HG02571 (cell line): Measurements from ENCODE around the gene TBC1D2B.
"Not testable (repeated sequence)": the region's sequence is repeated elsewhere in the genome, so short reads cannot be mapped to it uniquely, and the experiment has no call there.

Experiments used
- ATAC-seq: cut with Tn5 transposase; IDR thresholded peaks from one replicate; pipeline ENCODE4 v1.9.1; 2021; ENCODE audit warnings: mild to moderate bottlenecking, moderate library complexity; ENCODE audit not compliant: unreplicated experiment

Gene TBC1D2B

DNA sequence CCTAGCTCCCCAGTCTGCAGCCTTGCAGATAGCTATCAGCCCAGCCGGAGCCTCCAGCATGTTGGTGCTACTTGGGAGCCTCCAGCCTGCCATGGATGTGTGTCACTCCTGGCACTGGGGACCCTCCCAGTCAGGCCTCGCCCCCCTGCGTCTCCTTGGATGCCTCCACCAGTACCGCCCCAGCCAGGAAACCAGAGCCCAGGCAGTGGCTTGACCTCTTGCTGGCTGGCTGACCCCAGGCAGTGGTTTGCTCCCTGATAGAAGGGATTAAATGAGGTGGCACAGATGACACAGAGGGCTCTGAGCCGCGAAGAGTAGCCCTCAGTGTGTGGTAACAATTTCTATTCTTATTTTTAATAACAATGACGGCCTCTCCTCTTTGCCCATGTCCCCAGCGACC lies 98.4 kb downstream of the TBC1D2B start:
- ATAC-seq: not testable (repeated sequence)

DNA sequence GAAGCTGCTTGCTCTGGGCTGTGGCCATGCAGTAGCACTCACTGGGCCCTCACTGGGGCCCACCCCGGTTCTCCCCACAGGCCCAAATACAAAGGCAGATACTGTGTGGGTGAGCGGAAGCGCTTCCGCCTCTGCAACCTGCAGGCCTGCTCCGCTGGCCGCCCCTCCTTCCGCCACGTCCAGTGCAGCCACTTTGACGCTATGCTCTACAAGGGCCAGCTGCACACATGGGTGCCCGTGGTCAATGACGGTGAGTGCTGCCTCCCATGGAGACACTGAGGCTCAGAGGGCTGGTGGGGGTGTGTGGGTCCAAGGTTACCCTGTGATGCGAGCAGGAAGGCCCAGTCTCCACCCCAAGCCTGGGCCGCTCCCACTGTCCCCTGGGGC lies 98.8 kb downstream of the TBC1D2B start:
- ATAC-seq: not testable (repeated sequence)

DNA sequence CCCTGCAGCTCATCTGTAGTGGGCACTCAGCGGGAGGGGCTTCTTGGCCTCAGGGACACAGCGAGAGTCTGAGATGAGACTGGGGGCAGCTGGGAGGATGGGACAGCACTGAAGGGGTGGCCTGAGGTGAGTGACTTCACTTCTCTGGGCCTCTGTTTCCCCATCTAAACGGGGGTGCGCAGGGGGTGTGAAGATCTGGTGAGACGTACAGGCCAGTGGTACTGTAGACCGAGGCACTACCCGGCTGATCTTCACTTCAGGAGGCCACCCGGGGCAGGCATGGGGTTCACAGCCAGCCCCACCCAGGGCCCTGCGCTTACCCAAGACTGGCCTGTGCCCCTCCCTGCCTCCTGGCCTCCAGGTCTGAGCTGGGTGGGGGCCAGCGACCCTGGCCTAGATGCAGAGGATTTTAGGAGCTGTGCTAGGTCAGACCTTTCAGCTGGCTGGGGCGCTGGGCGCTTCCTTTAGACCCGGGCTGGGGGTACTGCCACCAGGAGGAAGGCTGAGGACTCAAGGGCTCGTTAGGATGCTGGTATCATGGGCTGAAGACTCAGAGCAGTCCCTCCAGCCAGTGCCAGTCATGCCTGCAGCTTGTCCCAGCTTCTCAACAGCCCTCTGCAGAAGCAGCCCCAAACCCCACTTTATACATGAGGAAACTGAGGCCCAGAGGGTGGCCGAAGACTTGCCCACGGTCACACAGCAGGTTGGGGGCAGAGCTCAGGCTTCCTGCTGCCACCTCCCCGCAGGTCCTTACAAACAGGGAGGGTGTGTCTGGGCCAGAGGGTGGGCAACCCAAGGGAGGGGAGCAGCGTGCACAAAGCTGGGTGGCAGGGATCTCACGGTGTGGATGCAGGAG lies 99.4 kb downstream of the TBC1D2B start:
- not testable (repeated sequence) for ATAC-seq

DNA sequence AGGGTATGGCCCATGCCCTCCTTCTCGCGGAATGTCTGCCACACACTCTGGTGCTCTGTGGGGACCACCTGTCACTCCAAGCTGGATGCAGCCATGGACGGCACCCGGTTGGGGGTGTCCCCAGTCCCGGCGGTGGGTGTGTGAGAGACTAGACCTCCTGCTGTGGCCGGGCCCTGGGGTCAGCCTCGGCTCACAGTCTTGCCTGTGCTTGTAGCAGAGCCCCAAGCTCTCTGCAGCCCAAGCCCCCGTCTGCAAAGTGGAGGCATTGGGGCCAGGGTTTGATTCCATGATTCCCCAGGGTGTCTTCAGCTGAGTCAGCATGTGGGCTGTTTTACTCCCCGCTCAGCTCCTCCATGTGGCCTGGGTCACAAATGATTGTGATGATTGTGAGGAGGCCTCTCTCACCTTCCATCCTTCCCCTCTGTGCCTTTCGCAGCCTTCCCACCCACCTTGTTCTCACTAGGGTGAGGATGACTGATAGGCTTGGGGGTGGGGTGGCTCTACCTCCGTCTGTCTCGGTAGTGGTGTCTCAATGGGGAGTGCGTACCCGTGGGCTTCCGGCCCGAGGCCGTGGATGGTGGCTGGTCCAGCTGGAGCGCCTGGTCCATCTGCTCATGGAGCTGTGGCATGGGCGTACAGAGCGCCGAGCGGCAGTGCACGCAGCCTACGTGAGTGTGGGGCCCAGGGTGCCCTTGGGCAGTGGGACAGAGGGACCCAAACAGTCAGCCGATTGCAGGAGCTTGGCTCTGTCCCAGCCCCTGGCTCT lies 100.6 kb downstream of the TBC1D2B start:
- not testable (repeated sequence) for ATAC-seq

DNA sequence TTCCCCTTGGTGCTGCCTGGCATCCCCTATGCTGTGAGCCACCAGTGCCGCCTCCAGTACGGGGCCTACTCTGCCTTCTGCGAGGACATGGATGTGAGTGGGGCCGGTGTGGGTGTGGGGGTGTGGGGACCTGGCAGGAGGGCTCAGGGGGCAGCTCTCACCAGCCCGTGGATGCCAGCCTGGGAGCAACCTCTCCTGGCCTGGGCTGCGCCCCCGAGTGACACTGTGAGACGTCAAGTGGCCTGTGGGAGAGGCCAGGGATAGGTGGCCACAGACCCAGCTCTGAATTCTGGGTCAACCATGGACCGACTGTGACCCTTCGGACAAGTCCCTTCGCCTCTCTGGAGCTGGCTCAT lies 101.4 kb downstream of the TBC1D2B start:
- ATAC-seq: not testable (repeated sequence)

DNA sequence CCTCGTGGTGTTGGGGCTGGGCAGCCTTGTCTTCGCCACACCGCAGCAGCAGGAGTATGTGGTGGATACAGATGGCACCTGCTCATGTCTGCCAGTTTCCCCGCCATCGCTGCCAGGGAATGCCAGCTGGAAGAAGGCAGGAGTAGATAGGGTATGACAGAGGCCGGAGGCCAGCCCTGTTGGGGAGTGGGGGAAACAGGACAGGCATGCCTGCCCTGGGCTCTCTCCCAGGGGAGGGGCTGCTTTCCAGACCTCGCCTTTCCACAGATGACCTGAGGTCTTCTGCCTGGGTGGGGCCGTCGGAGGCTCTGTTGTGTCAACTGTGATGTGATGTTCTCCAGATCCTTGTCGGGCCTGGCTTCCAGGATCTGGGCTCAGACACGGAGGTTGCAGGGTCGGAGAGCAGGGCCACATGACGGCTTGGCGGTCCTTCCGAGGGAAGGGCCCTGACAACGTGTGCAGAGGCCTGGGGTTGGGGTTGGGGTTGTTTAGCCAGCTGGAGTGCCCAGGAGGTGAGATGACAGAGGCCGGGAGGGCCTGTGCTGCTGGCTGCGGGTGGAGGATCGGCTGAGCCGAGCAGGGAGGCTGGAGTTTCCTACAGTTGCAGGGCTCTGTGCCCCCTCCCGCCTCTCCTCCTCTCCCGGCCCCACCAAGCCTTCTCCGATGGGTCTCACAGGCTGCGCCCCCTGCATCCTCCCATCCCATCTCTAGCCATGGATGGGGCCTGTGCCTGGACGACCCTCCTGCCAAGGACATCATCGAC lies 102.0 kb downstream of the TBC1D2B start:
- ATAC-seq: no peak

DNA sequence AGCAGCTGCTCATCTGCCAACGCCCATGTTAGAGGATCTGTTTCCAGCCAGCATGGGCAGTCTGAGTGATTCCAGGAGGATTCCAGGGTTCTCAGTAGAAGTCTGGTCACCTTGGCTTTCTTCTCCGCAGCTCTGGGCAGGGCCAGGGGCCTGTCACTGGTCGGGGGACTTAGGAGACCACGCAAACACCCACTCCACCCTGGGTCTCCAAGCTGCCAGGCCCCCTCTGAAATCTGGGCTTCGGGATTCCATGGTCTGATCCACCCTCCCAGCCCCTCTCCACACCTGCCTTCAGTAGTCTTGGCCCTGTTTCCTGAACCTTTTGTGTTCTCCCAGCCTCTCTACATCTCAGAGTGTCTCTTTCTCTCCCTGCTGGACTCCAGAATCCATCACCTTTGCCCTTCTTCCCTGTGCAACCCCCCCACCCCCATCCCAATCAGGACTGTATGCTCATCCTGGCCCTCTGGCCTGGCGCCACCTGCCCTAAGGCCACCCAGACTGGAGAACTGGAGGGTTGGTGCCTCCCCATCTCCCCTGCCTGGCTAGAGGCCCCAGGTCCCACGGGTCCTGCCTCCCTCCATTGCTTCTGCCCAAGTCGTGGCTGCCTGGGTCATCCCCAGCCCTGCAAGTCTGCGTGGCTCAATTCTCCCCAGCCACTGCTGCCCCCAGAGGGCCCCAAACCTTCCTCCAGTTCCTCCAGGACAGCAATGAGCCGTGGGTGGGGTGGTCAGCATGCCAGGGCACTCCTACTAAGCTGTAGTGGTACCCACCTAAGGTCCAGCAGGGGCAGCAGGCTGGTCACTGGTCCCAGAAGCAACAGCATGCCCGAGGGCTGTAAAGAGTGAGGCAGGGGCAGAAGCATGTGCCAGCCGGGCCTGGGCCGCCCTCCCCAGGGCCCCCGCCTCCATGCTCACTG lies 102.8 kb downstream of the TBC1D2B start:
- ATAC-seq: no peak

DNA sequence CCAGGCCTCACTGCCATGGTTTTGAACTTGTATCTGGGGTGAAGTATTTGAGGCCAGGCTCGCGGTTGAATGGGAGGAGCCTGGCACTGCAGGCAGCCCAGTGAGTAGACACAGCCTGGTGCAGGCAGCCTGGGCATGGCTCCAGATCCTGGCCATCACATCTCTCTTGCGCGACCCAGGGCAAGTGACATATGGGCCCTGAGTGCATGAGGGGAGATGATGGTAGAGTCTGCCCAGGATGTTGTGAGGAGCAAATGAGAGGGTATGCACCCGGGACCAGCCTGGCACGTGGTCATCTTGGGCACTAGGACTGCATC lies 103.5 kb downstream of the TBC1D2B start:
- no peak for ATAC-seq

DNA sequence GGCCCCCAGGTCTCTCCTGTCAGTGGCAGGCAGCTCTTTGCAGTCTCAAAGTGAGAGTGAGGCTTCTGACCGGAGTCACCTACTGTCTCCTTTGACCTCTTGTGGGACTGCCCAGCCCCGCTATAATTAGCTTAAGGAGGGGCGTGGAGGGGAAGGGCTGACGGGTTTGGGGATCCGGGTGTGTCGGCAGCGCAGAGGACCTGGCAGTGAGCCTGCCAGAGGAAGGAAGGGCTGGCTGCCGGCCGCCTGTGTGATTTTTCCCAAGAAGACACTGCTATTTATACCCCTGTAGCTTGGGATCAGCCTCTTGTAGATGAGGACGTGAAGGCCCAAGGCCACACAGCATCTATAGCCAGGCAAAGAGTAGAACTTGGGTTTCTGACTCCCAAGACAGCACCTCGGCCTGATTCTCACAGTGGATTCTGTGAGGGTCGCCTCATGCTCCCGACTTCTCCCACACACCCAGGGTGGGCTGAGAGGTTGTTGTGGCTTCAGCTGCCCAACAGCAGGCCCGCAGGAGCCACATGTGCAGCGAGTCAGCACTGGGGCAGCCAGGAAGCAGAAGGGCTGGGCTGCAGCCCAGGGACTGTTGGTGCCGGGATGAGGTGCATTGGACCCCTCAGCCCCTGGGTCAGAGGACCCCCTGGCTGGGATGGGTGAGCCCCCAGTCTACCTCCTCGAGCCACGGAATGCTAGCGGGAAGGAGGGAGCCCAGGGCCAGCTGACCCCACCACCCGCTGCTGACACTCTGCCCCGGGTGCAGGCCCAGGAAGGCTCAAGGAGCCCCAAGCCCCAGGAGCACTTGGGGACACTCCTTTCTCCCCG lies 104.0 kb downstream of the TBC1D2B start:
- not testable (repeated sequence) for ATAC-seq

DNA sequence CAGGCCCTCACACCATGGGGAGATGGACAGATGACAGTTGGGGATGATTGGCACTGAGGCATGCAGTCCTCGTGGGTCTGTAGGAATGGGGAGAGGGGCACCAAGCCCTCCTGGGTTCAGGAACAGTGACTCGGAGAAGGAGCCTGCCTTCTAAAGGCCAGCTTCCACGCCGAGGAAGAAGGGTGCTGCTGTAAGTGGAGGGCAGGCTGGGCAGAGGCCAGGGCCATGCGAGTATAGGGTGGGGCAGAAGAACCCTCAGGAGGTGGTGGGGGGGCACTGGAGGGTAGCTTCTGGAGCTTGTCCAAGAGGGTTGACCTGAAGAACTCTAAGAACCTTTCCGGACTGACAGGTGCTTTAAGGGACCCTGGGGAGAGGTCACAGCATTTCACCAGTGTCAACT lies 104.8 kb downstream of the TBC1D2B start:
- not testable (repeated sequence) for ATAC-seq

DNA sequence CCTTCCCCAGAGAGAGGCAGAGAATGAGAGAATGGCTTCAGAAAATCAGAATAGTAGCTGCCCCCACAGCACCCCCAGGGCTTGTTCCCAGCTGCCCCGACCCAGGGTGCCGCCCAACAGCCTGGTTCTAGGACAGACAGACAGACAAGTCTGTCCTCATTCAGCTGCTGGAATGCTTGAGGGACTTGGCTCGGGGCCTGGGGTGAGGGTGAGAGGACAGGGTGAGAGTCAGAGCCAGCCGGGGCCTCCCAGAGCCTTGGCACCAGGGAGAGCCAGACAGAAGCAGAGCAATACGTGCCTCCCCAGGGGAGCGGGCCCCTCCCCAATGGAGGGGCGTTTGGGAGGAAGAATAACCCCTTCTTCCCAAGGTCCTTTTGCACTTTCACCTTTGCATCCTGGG lies 105.6 kb downstream of the TBC1D2B start:
- not testable (repeated sequence) for ATAC-seq

DNA sequence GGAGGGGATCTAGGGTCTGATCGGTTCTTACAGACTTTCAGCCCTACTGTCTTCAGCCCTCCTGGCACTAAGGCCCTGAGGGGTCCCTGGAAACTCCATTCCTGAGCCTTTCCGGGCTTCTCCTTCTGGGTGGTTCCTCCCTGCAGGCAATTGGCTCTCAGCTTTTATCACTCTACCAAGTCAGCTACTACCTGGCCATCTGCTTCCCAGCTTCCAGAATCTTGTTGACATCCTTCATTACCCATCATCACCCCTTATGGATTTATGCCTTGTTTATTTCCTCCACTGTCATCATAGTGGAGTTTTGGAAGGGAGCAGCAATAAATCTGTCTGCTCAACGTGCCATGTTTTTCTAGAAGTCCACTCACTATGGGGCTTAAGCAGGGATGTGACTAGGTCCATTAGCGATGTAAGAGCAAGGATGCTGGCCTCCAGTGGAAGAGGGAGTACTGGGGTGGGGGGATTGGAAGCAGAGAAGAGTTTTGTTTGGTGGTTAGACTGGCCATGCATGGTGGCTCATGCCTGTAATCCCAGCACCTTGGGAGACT lies 106.6 kb downstream of the TBC1D2B start:
- not testable (repeated sequence) for ATAC-seq

DNA sequence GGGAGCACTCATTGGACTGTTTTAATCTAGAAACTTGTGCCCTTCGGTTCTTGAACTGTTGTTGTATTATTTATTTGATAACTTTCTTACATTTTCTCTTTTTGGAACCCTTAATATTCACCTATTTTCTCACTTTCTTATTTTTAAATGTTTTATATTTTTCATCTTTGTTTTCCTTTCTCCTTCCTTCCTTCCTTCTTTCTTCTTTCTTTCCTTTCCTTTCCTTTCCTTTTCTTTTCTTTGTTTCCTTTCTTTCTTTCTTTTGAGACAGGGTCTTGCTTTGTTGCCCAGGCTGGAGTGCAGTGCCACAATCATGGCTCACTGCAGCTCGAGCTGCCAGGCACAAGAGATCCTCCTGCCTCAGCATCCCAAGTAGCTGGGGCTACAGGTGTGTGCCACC lies 108.5 kb downstream of the TBC1D2B start:
- ATAC-seq: no peak

DNA sequence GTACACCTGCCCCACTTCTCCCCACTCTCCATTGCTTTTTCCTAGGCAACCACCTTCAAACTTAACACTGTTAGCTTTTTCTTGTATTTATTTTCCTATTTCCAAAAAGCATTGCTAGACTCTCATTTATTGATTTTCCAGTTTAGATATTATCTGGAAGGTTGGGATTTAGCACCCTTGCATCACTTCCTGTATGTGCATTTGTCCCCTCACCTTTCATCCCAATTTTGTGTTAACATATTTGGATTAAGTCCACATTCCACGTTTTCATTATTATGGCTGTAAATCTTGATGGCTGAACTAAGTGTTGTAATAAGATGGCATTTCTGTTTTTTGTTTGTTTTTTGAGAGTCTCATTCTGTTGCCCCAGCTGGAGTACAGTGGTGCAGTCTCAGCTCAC lies 109.7 kb downstream of the TBC1D2B start:
- ATAC-seq: no peak

DNA sequence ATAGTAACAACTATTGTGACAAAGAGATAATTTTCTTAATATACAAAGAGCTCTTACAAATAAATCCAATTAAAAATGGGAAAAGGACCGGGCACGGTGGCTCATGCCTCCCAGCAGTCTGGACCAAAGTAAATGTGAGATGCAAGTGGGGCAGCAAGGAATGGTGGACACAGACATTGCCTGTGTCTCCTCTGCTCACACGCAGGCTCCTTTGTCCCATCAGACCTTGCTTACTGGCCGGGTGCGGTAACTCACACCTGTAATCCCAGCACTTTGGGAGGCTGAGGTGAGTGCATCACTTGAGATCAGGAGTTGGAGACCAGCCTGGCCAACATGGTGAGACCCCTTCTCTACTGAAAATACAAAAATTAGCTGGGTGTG lies 110.3 kb downstream of the TBC1D2B start:
- not testable (repeated sequence) for ATAC-seq

DNA sequence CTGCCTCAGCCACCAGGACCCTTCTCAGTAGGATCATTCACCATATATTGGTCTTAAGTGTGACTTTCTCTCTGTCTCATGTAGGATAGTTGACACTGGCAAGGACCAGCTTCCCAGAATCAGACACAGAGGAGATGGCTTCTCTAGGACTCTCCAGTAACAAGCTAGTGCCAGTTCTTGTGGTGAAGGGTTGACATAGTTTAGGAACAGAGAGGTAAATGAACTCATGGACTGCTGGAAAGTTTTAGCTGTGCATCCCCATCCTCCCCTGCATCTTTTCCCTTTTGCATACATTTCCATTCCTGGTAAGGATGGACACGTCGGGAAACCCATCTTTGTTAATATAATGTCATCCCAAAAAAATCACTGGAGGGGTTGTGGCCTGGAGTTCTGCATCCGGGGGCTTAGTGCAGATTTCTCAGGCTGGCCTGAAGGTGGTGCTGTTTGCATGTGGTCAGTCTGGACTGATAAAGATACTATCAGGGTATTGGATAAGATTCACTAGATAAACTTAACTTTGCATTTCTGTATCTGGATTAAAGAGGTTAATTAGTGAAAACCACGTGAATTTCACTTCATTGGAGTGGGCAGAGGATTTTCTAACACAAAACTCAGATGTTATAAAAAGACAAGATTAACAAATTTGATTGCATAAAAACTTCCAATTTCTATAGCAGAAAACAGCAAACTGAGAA lies 110.8 kb downstream of the TBC1D2B start:
- no peak for ATAC-seq

DNA sequence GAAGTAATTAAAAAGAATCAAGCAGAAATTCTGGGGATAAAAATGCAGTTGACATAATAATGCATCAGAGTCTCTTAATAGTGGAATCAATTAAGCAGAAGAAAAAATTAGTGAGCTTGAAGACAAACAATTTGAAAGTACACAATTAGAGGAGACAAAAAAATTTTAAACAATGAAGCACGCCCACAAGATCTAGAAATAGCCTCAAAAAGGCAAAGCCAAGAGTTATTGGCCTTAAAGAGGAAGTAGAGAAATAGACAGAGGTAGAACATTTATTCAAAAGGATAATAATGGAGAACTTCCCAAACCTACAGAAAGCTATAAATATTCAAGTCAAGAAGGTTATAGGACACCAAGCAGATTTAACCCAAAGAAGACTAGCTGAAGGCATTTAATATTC lies 113.3 kb downstream of the TBC1D2B start:
- no peak for ATAC-seq

DNA sequence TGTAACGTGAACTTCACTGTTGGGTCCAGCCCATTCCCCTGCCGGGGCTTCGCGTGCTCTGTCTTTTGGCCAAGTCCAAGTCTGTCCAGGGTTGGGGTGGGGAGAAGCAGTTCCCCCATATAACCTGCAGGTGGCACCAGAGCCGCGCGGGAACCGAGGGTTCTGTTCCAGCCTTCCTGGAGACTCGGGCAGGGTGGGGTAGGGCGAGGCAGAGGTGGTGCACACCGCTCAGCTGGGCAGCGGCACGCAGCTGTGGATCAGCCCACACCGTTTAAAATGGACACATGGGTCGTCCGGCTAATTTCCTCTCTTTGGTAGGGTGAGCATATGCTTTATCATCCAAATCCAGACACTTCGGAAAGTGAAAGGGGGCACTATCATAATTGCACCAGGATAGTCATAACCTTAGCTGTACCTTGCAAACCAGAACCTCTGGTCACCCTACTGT lies 118.1 kb downstream of the TBC1D2B start:
- ATAC-seq: peak; percentile 87
